ENCODE results near the gene ITPKC. TPM values are rescaled to one million over a fixed set of nuclear protein-coding genes. Genes with fewer than 3 reads are reported as not detected.

Gene ITPKC
- polyA plus RNA-seq, 2 donors, result 57.4 to 172 TPM

DNA sequence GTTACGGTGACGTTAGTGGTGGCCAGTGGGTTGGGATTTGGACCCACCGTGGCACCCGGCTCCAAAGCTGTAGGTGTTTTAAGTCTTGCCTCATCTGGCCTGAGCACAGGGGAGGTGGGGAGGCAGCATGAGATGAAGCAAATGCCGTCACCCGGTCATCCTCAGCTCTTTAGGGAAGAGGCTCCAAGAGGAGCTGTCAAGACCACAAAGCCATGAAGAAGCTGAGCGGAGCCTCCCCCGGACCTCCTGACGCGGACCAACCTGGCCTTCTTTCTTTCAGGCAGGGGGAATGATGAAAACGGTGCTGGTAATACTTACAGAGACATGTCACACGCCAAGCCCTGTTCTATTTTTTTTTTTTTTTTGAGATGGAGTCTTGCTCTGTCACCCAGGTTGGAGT, 26.0 kb downstream of the ITPKC start:
- no peaks in the 10 kb centered on the region for H3K27me3 ChIP-seq (ENCODE audit: control insufficient read depth in 1 of 2, insufficient read depth in 2 of 2, low read length in 2 of 2)
- no peak overlapping the region for H3K4me3 ChIP-seq (ENCODE audit: low read depth in 1 of 2, low read length in 2 of 2)
- peaks cover 12 to 18% of the 10 kb centered on the region in 2 donors for H3K4me1 ChIP-seq (ENCODE audit: control insufficient read depth in 2 of 2, insufficient read depth in 2 of 2, low read length in 1 of 2)
- peaks cover 0 to 28% of the 10 kb centered on the region in 2 donors for H3K36me3 ChIP-seq (ENCODE audit: control insufficient read depth in 2 of 2, insufficient read depth in 2 of 2, low read length in 1 of 2)
- peak overlapping the region in 1 of 2 donors; percentile 27 for H3K27ac ChIP-seq (ENCODE audit: low read depth in 2 of 2, low read length in 1 of 2)
- no peaks in the 10 kb centered on the region for H3K9me3 ChIP-seq (ENCODE audit: control insufficient read depth in 2 of 2, insufficient read depth in 1 of 2, low read depth in 1 of 2, low read length in 1 of 2)
- 89 to 91% methylated on average over 12 of the region's 12 CpGs for WGBS, 2 donors

DNA sequence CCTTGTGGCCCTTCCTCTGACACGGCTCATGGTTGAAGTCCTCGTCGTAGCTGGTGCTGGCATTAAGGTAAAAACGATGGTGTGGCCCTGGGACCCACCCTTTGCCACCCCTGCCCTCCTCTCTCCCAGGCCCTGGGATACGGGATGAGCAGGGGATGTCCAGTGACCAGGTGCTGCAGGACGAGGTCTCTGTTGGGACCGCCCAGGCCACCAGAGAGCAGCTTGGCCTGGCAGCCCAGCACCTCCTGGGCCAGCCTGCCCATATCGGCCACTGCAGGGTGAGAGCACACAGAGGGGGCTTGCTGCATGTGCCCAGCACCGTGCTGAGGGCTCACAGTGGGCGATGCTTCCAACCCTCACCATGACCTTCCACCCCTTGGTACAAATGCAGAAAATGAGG, 27.0 kb downstream of the ITPKC start:
- H3K36me3 ChIP-seq (ENCODE audit: control insufficient read depth in 2 of 2, insufficient read depth in 2 of 2, low read length in 1 of 2), result peaks cover 0 to 23% of the 10 kb centered on the region in 2 donors
- no peak overlapping the region for H3K4me3 ChIP-seq (ENCODE audit: low read depth in 1 of 2, low read length in 2 of 2)
- H3K9me3 ChIP-seq (ENCODE audit: control insufficient read depth in 2 of 2, insufficient read depth in 1 of 2, low read depth in 1 of 2, low read length in 1 of 2), result no peaks in the 10 kb centered on the region
- 91 to 93% methylated on average over 10 of the region's 10 CpGs for WGBS, 2 donors
- H3K27ac ChIP-seq (ENCODE audit: low read depth in 2 of 2, low read length in 1 of 2), result peak overlapping the region in 1 of 2 donors; percentile 15
- H3K4me1 ChIP-seq (ENCODE audit: control insufficient read depth in 2 of 2, insufficient read depth in 2 of 2, low read length in 1 of 2), result peaks cover 12 to 18% of the 10 kb centered on the region in 2 donors
- H3K27me3 ChIP-seq (ENCODE audit: control insufficient read depth in 1 of 2, insufficient read depth in 2 of 2, low read length in 2 of 2), result no peaks in the 10 kb centered on the region

DNA sequence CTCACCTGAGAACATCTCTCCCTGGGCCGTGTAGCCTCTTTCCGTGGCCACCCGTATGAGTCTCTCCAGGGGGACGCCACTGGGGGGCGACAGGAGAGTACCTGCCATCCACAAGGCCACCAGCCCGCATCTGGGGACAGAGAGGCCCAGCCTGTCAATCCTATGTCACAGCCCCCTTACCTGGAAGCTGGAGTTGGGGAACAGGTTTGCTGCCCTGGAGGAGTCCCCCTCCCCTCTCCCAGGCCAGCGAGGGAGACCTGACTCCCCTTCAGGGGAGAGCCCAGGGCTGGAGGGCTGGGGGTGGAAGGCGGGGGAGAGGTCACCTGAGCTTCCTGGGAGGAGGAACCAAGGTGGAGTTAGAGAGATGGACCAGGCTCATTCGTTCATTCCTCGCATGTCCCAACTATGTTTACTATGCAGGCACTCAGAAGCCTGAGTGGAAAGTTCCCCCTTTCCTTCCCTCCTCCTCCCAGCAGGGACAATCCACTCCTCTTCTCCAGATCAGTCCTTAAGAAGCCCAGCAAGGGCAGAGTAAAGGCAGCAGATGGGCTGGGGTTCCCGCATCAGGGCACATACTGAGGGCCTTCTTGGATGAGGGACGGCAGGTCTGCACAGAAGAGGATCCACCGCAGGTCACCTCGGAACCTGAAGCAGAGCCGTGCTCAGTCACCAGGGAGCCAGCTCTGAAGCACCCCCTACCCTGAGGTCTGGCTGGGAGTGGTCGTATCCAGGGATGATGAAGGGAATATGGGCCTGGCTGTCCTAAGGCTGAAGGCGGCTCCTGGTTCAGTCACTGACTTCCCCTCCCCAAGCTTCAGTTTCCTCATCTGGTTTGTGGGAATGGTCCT, 27.9 kb downstream of the ITPKC start:
- no peak overlapping the region for H3K4me3 ChIP-seq (ENCODE audit: low read depth in 1 of 2, low read length in 2 of 2)
- H3K27me3 ChIP-seq (ENCODE audit: control insufficient read depth in 1 of 2, insufficient read depth in 2 of 2, low read length in 2 of 2), result no peaks in the 10 kb centered on the region
- 65 to 72% methylated on average over 17 of the region's 17 CpGs for WGBS, 2 donors

DNA sequence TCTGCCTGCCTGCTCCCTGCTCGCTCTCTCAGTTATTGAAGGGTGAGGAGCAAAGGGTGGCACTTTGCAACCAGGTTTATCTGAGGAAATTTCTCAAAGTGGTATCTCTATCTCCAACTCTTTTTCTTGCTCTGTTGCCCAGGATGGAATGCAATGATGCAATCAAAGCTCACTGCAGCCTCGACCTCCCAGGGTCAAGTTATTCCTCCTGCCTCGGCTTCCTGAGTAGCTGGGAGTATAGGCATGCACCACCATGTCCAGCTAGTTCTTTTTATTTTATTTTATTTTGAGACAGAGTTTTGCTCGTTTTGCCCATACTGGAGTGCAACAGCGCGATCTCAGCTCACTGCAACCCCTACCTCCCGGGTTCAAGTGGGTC, 28.5 kb downstream of the ITPKC start:
- Histone ChIP-seq H3K27me3 (ENCODE audit: control insufficient read depth in 1 of 2, insufficient read depth in 2 of 2, low read length in 2 of 2) (no peaks in the 10 kb centered on the region), H3K27ac (ENCODE audit: low read depth in 2 of 2, low read length in 1 of 2) (peak overlapping the region in 1 of 2 donors; percentile 5), H3K4me3 (ENCODE audit: low read depth in 1 of 2, low read length in 2 of 2) (no peak overlapping the region), H3K4me1 (ENCODE audit: control insufficient read depth in 2 of 2, insufficient read depth in 2 of 2, low read length in 1 of 2) (peaks cover 3 to 6% of the 10 kb centered on the region in 2 donors), H3K36me3 (ENCODE audit: control insufficient read depth in 2 of 2, insufficient read depth in 2 of 2, low read length in 1 of 2) (peaks cover 0 to 8% of the 10 kb centered on the region in 2 donors), H3K9me3 (ENCODE audit: control insufficient read depth in 2 of 2, insufficient read depth in 1 of 2, low read depth in 1 of 2, low read length in 1 of 2) (no peaks in the 10 kb centered on the region)
- 77 to 79% methylated on average over 7 of the region's 7 CpGs for WGBS, 2 donors

More for the DNA sequence above, 27.9 kb downstream of the ITPKC start:
- Histone ChIP-seq H3K36me3 (ENCODE audit: control insufficient read depth in 2 of 2, insufficient read depth in 2 of 2, low read length in 1 of 2) (peaks cover 0 to 14% of the 10 kb centered on the region in 2 donors), H3K4me1 (ENCODE audit: control insufficient read depth in 2 of 2, insufficient read depth in 2 of 2, low read length in 1 of 2) (peaks cover 9 to 10% of the 10 kb centered on the region in 2 donors), H3K9me3 (ENCODE audit: control insufficient read depth in 2 of 2, insufficient read depth in 1 of 2, low read depth in 1 of 2, low read length in 1 of 2) (no peaks in the 10 kb centered on the region), H3K27ac (ENCODE audit: low read depth in 2 of 2, low read length in 1 of 2) (peak overlapping the region; percentile 5 to 11)

DNA sequence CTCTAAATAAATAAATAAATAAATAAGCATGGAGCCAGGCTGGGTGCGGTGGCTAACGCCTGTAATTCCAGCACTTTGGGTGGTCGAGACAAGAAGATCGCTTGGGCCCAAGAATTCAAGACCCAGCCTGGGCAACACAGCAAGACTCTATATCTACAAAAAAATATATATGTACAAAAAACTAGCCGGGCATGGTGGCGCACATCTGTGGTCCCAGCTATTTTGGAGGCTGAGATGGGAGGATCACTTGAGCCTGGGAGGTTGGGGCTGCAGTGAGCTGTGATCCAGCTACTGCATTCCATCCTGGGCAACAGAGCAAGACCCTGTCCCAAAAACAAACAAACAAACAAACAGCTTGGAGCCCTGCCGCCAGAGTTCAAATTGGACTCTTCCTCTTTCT, 30.6 kb downstream of the ITPKC start:
- H3K4me3 ChIP-seq (ENCODE audit: low read depth in 1 of 2, low read length in 2 of 2), result no peak overlapping the region
- no peaks in the 10 kb centered on the region for H3K9me3 ChIP-seq (ENCODE audit: control insufficient read depth in 2 of 2, insufficient read depth in 1 of 2, low read depth in 1 of 2, low read length in 1 of 2)
- H3K27ac ChIP-seq (ENCODE audit: low read depth in 2 of 2, low read length in 1 of 2), result no peak overlapping the region
- peaks cover 0 to 6% of the 10 kb centered on the region in 2 donors for H3K36me3 ChIP-seq (ENCODE audit: control insufficient read depth in 2 of 2, insufficient read depth in 2 of 2, low read length in 1 of 2)
- H3K27me3 ChIP-seq (ENCODE audit: control insufficient read depth in 1 of 2, insufficient read depth in 2 of 2, low read length in 2 of 2), result no peaks in the 10 kb centered on the region
- 98 to 99% methylated on average over 7 of the region's 7 CpGs for WGBS, 2 donors
- peaks cover 2% of the 10 kb centered on the region in 2 donors for H3K4me1 ChIP-seq (ENCODE audit: control insufficient read depth in 2 of 2, insufficient read depth in 2 of 2, low read length in 1 of 2)

DNA sequence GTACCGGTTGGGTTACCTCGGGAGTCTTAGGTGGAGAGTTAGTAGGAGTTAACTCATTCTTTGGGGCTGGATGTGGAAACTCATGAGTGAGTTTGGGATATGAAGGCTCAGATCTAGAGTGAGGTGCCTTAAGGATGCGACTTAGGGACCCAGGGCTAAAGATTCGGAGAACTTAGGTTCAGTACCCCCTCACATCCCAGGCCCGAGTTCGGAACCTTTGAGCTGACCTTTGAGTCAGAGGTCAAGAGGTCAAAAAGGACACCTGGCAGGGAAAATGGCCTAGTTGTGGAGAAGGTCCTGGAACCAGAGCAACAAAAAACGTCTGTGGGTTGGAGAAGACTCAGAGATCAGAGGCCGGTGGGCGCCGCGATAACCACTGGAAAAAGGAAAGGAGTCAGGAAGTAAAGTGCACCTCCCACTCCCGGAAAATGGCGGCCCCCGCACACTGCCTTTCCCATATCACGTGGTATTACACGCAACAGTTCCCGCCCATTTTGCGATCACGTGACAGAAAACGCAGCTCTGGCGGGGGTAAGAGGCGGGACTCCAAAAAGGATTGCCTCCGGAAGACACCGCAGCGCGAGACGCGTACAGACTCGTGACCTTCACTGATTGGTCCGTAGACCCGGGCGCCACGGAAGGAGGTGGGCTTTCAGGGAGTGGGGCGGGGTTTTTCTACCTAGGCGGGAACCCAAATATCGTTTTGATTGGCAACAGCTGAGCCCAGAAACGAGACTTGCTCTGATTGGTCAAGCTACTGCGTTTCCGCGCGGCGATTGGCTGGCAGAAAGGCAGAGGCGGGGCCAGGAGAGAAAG, 33.4 kb downstream of the ITPKC start, which contains the start of gene ACTMAP:
ACTMAP (minus strand) TSS at position 420 of the 816 bp plus-strand sequence. CDS start 674 bp downstream, outside the sequence.
- H3K27me3 ChIP-seq (ENCODE audit: control insufficient read depth in 1 of 2, insufficient read depth in 2 of 2, low read length in 2 of 2), result no peaks in the 10 kb centered on the region
- WGBS, 2 donors, result 0 to 1% methylated on average over 43 of the region's 43 CpGs
- peaks cover 0 to 3% of the 10 kb centered on the region in 2 donors for H3K4me1 ChIP-seq (ENCODE audit: control insufficient read depth in 2 of 2, insufficient read depth in 2 of 2, low read length in 1 of 2)
- H3K4me3 ChIP-seq (ENCODE audit: low read depth in 1 of 2, low read length in 2 of 2), result peak within 1 kb of the TSS; percentile 70 to 83
- no peaks in the 10 kb centered on the region for H3K36me3 ChIP-seq (ENCODE audit: control insufficient read depth in 2 of 2, insufficient read depth in 2 of 2, low read length in 1 of 2)
- peak within 1 kb of the TSS; percentile 96 to 100 for H3K27ac ChIP-seq (ENCODE audit: low read depth in 2 of 2, low read length in 1 of 2)
- H3K9me3 ChIP-seq (ENCODE audit: control insufficient read depth in 2 of 2, insufficient read depth in 1 of 2, low read depth in 1 of 2, low read length in 1 of 2), result no peaks in the 10 kb centered on the region

DNA sequence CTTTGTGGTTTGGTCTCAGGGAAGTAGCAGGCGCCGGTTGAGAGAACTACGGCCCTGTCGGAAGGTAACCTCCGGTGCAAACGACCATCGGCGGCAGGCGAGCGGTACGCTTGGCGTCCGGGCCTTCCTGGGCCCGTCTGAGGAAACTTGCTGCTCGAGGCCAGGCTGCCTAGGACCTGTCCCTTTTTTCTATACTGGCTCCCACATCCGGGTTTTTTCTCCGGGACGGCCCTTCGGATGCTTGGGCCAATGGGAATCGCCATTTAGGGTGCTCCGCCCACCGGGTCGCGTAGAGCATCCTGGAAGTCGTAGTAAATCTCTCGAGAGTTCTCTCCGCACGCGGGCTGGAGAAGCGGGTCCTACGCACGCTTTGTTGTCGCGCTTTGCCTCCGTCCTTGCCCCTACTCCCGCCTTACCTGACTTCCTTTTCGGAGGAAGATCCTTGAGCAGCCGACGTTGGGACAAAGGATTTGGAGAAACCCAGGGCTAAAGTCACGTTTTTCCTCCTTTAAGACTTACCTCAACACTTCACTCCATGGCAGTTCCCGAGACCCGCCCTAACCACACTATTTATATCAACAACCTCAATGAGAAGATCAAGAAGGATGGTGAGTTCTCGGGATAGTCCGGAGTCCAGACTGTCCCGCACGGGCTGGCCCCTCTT, 34.1 kb downstream of the ITPKC start, which contains the start of gene SNRPA:
SNRPA (plus strand) TSS at position 330 of the 664 bp plus-strand sequence; CDS start at position 536, 206 bp downstream.
- peaks cover 0 to 10% of the 10 kb centered on the region in 2 donors for H3K4me1 ChIP-seq (ENCODE audit: control insufficient read depth in 2 of 2, insufficient read depth in 2 of 2, low read length in 1 of 2)
- peak within 1 kb of the TSS; percentile 70 to 83 for H3K4me3 ChIP-seq (ENCODE audit: low read depth in 1 of 2, low read length in 2 of 2)
- peaks cover 0 to 2% of the 10 kb centered on the region in 2 donors for H3K36me3 ChIP-seq (ENCODE audit: control insufficient read depth in 2 of 2, insufficient read depth in 2 of 2, low read length in 1 of 2)
- 0% methylated on average over 46 of the region's 46 CpGs for WGBS, 2 donors
- no peaks in the 10 kb centered on the region for H3K9me3 ChIP-seq (ENCODE audit: control insufficient read depth in 2 of 2, insufficient read depth in 1 of 2, low read depth in 1 of 2, low read length in 1 of 2)
- H3K27me3 ChIP-seq (ENCODE audit: control insufficient read depth in 1 of 2, insufficient read depth in 2 of 2, low read length in 2 of 2), result no peaks in the 10 kb centered on the region
- peak within 1 kb of the TSS; percentile 96 to 100 for H3K27ac ChIP-seq (ENCODE audit: low read depth in 2 of 2, low read length in 1 of 2)

DNA sequence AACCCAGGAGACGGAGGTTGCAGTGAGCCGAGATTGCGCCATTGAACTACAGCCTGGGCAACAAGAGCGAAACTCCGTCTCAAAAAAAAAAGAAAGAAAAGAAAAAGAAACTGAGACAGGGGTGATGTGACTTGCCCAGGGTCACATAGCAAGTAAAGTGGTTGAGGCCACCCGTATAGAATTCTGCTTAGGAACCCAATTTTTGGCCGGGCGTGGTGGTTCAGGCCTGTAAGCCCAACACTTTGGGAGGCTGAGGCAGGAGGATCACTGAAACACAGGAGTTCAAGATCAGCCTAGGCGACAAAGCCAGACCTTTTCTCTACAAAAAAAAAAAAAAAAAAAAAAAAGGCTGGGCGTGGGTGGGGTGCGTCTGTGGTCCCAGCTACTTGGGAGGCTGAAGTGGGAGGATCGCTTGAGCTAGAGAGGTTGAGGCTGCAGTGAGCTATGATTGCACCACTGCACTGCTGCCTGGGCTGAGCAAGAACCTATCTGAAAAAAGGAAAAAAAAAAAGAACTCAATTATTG, 35.4 kb downstream of the ITPKC start:
- Histone ChIP-seq H3K4me1 (ENCODE audit: control insufficient read depth in 2 of 2, insufficient read depth in 2 of 2, low read length in 1 of 2) (peaks cover under 1 to 16% of the 10 kb centered on the region in 2 donors), H3K27ac (ENCODE audit: low read depth in 2 of 2, low read length in 1 of 2) (peak overlapping the region in 1 of 2 donors; percentile 49), H3K36me3 (ENCODE audit: control insufficient read depth in 2 of 2, insufficient read depth in 2 of 2, low read length in 1 of 2) (peaks cover 0 to 10% of the 10 kb centered on the region in 2 donors), H3K27me3 (ENCODE audit: control insufficient read depth in 1 of 2, insufficient read depth in 2 of 2, low read length in 2 of 2) (no peaks in the 10 kb centered on the region), H3K9me3 (ENCODE audit: control insufficient read depth in 2 of 2, insufficient read depth in 1 of 2, low read depth in 1 of 2, low read length in 1 of 2) (no peaks in the 10 kb centered on the region), H3K4me3 (ENCODE audit: low read depth in 1 of 2, low read length in 2 of 2) (peak overlapping the region; percentile 70 to 83)
- WGBS, 2 donors, result 57 to 70% methylated on average over 12 of the region's 12 CpGs
